Mesodermal cell (in vitro differentiated cells): ENCODE data around the gene NCMAP.

Experiments
- H3K27ac ChIP-seq: 2 replicates; pipeline ENCODE4 v1.7.0; 2013; ENCODE audit warnings: mild to moderate bottlenecking, low read depth, low read length, moderate library complexity; ENCODE audit not compliant: severe bottlenecking
- H3K36me3 ChIP-seq: 2 replicates; pipeline ENCODE4 v1.7.1; 2013; ENCODE audit warnings: mild to moderate bottlenecking, low read length, moderate library complexity; ENCODE audit not compliant: control insufficient read depth, insufficient read depth
- H3K4me1 ChIP-seq: one replicate; pipeline ENCODE4 v1.7.1; 2013; ENCODE audit warnings: mild to moderate bottlenecking, low read length; ENCODE audit not compliant: insufficient read depth, control insufficient read depth, poor library complexity, severe bottlenecking
- H3K4me3 ChIP-seq: 2 replicates; pipeline ENCODE4 v1.7.0; 2013; ENCODE audit warnings: low read length, control low read depth, mild to moderate bottlenecking; ENCODE audit not compliant: insufficient read depth, poor library complexity, severe bottlenecking; ENCODE audit errors: extremely low read depth
- H3K9me3 ChIP-seq: 2 replicates; pipeline ENCODE4 v1.7.1; 2013; ENCODE audit warnings: mild to moderate bottlenecking, low read length, moderate library complexity; ENCODE audit not compliant: control insufficient read depth
- WGBS, 2 experiments: methylation state at CpG; one replicate each; pipeline ENCODE4 v1.1.5; 2013; ENCODE audit warnings: missing lambda C conversion rate in 2 of 2; ENCODE audit not compliant: insufficient coverage in 2 of 2; 5-methylcytosine and 5-hydroxymethylcytosine counted together

The NCMAP gene

DNA sequence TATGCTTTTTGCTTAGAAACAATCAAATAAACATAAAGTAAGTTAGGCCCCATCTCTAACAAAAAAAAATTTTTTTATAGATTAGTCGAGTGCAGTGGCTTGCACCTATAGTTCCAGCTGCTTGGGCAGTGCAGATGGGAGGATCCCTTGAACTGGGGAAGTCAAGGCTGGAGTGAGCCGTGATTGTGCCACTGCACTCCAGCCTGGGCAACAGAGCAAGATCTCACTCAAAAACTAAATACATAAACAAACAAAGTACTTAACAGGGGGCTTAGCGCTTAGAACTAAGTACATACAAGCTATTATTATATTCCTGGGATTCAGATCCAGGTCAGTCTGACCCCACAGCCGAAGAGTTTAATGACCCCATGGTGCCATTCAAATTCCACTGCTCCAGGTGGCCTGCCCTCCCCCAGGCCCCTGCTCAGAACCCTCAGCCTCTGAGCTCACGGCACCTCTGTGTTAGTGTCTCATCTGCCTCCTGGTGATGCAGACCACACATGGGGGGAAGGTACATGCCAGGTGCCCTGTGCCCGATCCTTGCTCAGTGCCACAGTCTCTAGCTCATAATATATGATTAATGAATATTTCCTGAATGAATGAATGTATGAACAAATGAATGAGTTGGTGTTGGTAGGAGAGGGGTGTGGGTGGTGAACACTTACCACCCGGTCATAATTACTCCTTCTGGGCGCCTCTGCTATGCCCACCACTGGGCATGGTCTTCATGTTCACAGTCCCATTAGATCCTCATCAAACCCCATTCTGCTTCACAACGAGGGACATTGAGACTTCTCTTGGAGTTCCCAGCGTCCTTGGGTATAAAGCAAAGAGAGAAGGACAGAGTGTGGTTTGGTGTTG is 14.6 kb downstream of the NCMAP start:
- H3K27ac ChIP-seq: no peak overlapping the region
- H3K9me3 ChIP-seq: no peaks in the 10 kb centered on the region
- peaks cover 26% of the 10 kb centered on the region for H3K4me1 ChIP-seq
- no peaks in the 10 kb centered on the region for H3K36me3 ChIP-seq
- WGBS, 2 experiments: 83 to 93% methylated on average over 2 to 6 of the region's 10 CpGs
- no peak overlapping the region for H3K4me3 ChIP-seq

DNA sequence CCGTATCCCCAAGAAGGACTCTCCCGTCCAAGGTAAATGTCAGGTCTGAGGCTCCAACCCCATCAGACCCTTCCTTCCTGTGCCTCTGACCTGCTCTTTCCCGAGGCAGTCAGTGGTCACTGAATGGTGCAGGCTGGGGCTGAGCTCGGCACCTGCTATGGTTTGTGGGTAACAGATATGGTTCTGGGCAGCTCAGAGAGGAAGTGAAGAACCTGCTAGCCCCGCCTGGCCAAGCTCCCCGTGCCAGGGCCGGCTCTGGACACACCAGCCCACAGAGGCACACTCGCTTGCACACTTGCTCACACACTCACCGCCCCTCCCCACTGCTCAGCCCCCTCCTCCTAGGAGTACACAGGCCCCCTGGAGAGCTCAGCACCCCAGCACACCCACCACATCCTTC is 16.4 kb downstream of the NCMAP start:
- Histone ChIP-seq H3K27ac (no peak overlapping the region), H3K9me3 (no peaks in the 10 kb centered on the region), H3K4me1 (peaks cover 10% of the 10 kb centered on the region), H3K36me3 (no peaks in the 10 kb centered on the region), H3K4me3 (no peak overlapping the region)
- 89 to 92% methylated on average over 4 to 8 of the region's 9 CpGs for WGBS, 2 experiments

DNA sequence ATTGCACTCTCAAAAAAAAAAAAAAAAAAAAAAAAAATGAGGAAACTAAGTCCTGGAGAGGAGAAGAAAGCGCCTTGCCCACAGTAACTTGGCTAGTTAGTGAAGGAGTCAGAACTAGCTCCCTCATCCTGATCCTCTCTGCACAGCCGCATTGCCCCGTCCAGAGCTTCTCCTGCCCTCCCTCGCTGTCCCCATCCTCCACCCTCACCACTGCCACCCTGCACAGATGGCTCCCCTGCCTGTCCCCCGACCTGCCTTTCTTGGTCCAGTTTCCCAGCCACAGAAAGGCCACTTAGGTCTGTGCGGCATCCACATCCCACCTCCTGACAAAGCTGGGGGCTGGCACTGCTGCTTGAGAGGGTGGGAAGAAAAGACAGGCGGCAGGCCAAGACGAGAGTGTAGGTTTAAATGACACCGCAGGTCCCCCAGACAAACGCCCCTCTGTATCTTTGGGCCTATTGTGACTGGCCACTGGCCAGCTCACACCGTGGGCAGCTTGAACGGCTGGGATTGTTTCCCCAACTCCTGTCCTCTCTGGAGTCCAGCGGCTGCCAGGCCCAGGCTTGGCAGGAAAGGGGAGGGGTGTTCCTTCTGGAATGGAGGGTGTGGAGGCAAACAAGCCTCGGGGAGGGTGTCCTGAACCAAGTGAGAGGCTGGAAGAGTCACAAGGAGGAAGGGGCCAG is 20.2 kb downstream of the NCMAP start:
- WGBS, 2 experiments: 70 to 78% methylated on average over 9 of the region's 14 CpGs
- Histone ChIP-seq H3K4me3 (no peak overlapping the region), H3K4me1 (no peaks in the 10 kb centered on the region), H3K27ac (no peak overlapping the region), H3K9me3 (no peaks in the 10 kb centered on the region), H3K36me3 (no peaks in the 10 kb centered on the region)

DNA sequence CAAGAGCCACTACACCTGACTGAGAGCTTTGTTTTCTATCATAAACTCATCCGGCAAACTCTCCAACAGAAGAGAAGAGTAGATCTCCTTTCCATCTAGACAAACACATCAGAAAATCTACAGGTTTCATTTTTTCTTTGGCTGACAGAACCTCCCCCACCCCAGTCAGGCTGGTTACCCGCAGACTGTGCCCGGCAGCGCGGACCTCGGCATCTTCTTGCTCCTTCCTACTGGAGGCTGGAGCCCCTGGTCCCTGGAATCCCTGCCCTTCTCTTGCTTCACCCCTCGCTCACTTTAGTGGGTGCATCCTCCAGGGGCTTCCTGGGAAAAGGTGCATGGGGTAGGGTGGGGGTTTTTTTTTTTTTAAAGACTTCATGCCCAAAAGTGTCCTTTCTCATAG is 23.0 kb downstream of the NCMAP start:
- Histone ChIP-seq H3K4me3 (no peak overlapping the region), H3K4me1 (no peaks in the 10 kb centered on the region), H3K36me3 (no peaks in the 10 kb centered on the region), H3K27ac (no peak overlapping the region), H3K9me3 (no peaks in the 10 kb centered on the region)
- 88 to 92% methylated on average over 1 of the region's 7 CpGs for WGBS, 2 experiments

DNA sequence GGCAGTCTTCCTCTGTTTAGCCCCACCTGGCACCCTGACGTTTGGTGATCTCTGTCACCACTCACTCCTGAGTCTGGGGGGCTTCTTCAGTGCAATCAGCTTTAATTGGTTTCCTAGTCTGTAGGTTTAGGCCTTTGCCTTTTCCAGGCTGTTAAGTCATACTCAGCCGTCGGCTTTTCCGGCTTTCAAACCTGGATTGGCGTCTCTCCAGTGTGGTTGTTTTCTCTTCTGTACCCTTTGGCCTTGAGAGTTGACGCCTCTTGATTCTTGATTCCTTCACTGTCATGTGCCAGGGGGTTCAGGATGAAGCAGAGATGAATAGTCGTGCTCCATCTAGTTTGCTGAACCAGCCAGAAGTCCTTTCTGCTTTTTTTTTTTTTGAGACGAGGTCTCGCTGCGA is 24.9 kb downstream of the NCMAP start:
- no peaks in the 10 kb centered on the region for H3K4me1 ChIP-seq
- no peak overlapping the region for H3K4me3 ChIP-seq
- no peaks in the 10 kb centered on the region for H3K36me3 ChIP-seq
- H3K9me3 ChIP-seq: no peaks in the 10 kb centered on the region
- no peak overlapping the region for H3K27ac ChIP-seq
- WGBS, 2 experiments: 83% methylated on average over 9 of the region's 10 CpGs

DNA sequence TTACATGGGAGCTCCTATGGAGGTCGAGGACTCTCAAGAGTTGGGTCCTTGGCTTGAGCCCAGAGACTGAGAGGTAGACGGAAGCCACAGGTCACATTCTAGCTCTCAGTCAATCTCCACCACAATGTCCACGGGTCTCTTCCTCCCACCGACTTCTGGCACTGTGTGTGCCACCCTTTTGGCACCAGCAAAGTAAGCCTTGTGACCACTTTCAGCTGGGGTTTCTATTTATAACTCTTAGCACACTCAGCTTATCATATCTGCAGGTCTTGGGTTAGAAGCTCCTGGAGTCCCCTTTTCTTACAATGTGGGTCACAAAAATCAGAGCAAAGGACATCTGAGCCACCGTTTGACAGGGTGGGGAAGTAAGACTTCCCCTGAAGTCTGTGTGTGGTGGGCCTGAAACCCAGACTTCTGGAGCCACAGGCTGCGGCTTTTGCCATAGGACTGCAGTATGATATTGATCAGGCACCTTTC is 28.3 kb downstream of the NCMAP start:
- H3K9me3 ChIP-seq: no peaks in the 10 kb centered on the region
- H3K4me3 ChIP-seq: no peak overlapping the region
- no peaks in the 10 kb centered on the region for H3K4me1 ChIP-seq
- no peak overlapping the region for H3K27ac ChIP-seq
- 78 to 88% methylated on average over 6 of the region's 6 CpGs for WGBS, 2 experiments
- no peaks in the 10 kb centered on the region for H3K36me3 ChIP-seq

DNA sequence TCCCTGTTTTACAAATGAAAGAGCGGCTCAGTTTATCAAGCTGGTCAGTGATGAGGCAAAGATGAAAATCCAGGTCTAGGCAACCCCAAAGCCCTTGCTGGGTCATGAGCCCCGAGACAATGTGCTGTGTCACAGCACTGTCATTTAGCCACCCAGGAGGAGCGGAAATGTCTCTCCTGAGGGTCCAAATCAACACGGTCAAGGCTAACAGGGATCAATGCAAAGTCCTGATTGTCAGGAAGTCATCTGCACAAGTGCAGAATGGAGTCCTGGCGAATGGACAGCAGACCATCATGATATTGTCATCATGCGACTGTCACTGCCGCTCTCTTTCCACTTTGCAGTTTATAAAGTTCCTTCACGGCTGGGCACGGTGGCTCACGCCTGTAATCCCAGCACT is 30.2 kb downstream of the NCMAP start:
- WGBS, 2 experiments: 83 to 91% methylated on average over 10 of the region's 10 CpGs
- H3K4me1 ChIP-seq: no peaks in the 10 kb centered on the region
- H3K4me3 ChIP-seq: no peak overlapping the region
- H3K27ac ChIP-seq: no peak overlapping the region
- no peaks in the 10 kb centered on the region for H3K9me3 ChIP-seq
- H3K36me3 ChIP-seq: no peaks in the 10 kb centered on the region

DNA sequence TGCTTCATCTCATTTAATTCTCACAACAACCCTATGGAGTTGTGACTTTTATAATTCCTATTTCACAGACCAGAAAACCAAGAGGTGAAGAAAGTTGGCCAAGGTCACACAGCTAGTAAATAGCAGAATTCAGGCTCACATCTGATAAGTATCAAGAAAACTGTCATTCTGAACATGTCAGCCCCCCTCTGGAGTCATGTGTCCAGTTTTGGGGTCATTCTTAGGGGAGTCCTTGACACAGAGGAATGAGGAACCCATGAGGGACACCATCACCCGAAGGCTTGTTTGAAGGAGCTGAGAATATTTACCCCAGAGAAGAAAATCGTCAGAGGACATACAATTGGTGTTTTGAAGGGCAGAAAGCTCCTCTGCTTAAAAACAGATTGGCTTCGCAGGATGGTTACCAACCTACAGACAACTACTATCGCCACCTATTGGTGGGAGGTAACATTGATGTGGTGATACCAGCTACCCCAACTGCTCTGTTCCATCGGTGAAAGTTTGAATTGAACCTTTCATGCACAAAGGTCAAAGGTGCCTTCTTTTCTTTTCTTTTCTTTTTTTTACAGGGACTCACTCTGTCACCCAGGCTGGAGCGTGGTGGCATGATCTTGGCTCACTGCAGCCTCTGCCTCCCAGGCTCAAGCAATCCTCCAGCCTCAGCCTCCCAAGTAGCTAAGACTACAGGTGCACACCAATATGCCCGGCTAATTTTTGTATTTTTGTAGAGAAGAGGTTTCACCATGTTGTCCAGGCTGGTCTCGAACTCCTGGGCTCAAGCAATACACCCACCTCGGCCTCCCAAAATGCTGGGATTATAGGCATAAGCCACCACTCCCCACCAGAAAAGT is 31.3 kb downstream of the NCMAP start:
- Histone ChIP-seq H3K36me3 (no peaks in the 10 kb centered on the region), H3K4me1 (no peaks in the 10 kb centered on the region), H3K4me3 (no peak overlapping the region), H3K9me3 (no peaks in the 10 kb centered on the region), H3K27ac (no peak overlapping the region)
- WGBS, 2 experiments: 27 to 32% methylated on average over 3 of the region's 9 CpGs

DNA sequence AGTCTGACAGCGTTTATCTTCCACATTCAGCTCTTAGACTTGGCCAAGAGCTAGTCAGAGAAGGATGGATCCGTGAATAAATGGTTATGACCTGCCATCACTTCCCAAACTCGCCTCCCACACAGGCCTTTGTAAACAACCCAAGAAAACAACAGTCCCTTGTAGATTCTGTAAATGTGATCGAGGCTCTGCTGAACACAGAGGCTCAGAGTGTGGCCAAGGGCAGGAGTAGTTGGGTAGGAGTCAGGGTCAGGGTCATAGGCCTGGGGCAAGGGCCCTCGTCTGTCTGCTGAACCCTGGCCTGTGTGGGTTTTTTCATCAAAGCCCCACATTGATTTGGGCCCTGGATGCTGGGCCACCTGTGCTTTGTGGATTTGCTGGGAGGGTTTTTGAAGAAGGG is 32.7 kb downstream of the NCMAP start:
- no peaks in the 10 kb centered on the region for H3K9me3 ChIP-seq
- H3K36me3 ChIP-seq: no peaks in the 10 kb centered on the region
- 77 to 79% methylated on average over 2 to 3 of the region's 5 CpGs for WGBS, 2 experiments
- no peak overlapping the region for H3K27ac ChIP-seq
- no peaks in the 10 kb centered on the region for H3K4me1 ChIP-seq
- no peak overlapping the region for H3K4me3 ChIP-seq

DNA sequence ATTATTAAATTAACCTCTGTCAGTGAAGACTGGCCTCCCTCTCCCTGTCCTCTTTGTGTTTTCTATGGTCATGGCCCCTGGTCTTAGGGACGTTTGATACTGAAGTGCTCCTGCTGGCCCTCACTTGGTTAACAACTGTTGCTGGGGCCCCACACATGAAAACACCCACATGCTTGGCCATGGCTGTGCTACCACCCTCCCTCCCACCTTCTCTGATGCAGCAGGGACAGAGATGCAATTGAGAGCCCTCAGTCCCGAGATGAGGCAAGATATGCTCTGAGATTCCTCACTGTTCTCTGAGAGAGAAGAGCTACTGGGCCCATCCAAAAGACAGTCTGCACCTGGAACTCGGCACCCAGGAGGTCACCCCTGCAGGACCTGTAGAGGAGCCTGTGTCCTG is 33.3 kb downstream of the NCMAP start:
- H3K4me3 ChIP-seq: no peak overlapping the region
- no peak overlapping the region for H3K27ac ChIP-seq
- H3K36me3 ChIP-seq: no peaks in the 10 kb centered on the region
- H3K9me3 ChIP-seq: no peaks in the 10 kb centered on the region
- no peaks in the 10 kb centered on the region for H3K4me1 ChIP-seq
- 79% methylated on average over 3 of the region's 3 CpGs; no CpG with 5 or more reads in 1 of the 2 experiments for WGBS, 2 experiments
